HG03520 (cell line): Measurements from ENCODE around the gene SARDH.

ENCODE experiments used
- ATAC-seq: cut with Tn5 transposase; IDR thresholded peaks from one replicate; pipeline ENCODE4 v1.9.1; 2021; ENCODE audit warnings: mild to moderate bottlenecking, moderate library complexity; ENCODE audit not compliant: unreplicated experiment

Gene SARDH

GRCh38 chr9:133653638-133654037 lies 84.5 kb downstream of the SARDH start:
- ATAC-seq, result no peak

- ATAC-seq, result no peak
Observed at GRCh38 chr9:133650026-133650425, 88.1 kb downstream of the SARDH start.

GRCh38 chr9:133649194-133649593 lies 89.0 kb downstream of the SARDH start:
- no peak for ATAC-seq

GRCh38 chr9:133647765-133648469 lies 90.2 kb downstream of the SARDH start:
- no peak for ATAC-seq

- ATAC-seq, result no peak
Observed at GRCh38 chr9:133647148-133647547, 91.0 kb downstream of the SARDH start.

DNA sequence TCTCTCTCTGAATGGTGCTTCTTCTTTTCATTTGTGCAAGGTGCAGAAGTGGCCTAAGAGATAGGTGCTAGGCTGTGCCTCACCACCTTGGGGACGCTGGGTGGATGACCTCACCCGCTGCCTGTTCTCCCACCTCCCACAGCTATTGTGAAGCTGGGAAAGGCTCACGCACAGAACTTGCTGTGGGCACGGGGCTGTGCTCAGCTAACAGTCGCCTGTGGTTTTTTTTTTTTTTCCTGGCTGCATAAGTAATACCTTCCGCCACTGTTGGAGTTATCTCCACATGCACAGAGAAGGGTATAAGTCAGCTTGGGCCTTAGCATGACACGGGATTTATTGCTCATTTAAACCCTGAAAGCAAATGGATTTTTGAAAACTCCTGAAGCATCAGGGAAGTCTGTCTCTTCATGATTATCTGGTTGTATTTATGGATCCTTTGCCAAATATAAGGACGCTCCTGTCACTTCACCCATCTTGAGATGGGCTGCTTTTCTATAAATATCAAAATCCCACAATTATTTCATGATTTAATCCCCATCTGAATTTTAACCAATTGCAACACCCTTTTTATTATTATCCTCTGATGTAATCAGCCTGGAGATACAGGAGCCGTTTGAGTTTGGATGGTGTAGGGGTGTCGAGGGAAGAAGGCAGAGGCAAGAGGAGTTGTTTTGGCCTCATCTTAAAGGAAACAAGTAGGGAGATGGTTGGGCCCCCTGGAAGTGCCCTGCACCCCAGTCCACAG lies 93.0 kb downstream of the SARDH start:
- ATAC-seq, result no peak

DNA sequence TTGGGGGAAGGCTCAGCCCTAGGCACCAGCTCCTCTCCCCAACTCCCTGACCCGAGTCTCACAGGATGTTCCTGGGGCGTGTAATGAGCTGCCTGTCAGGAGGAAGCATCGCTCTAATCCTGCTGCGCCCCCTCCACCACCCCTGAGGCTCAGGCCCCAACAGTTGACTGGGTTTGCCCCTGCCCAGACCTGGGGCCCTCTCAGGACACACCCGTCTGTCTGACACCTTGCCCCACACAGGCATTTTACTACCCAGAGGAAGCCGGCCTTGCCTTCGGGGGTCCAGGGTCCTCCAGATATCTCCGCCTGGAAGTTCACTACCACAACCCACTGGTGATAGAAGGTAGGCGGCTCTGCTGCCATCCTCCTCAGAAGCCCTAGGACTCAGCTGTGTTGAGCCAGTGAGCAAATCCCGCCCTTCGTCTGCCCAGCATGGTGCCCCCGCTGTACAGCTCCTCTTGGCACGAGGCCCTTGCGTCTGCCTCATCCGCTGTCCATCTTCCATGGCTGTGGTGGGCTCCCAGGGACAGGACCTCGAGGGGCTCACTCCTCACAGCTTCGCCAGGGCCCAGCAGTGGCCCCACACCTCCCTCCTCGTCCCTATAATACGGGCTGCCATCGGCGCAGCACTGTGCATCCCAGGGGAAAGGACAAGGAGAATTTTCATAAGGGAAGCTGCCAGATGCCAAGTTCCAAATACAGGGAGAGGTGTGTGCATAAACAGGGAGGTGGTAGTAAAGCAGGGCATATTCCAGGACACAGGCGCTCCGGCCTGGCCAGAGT lies 94.0 kb downstream of the SARDH start:
- no peak for ATAC-seq

DNA sequence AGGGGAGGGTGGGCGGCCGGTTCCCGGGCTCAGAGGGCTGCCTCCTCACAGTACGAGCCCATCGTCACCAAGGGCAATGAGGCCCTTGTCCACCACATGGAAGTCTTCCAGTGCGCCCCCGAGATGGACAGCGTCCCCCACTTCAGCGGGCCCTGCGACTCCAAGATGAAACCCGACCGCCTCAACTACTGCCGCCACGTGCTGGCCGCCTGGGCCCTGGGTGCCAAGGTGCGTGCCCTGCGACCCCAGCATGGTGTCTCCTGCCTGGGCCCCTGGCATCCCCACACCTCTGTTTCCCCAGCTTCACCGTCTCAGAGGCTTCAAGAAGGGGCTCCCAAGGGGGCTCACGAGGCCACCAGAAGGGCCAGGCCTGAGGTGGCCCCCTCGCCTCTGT lies 94.8 kb downstream of the SARDH start:
- ATAC-seq, result no peak

DNA sequence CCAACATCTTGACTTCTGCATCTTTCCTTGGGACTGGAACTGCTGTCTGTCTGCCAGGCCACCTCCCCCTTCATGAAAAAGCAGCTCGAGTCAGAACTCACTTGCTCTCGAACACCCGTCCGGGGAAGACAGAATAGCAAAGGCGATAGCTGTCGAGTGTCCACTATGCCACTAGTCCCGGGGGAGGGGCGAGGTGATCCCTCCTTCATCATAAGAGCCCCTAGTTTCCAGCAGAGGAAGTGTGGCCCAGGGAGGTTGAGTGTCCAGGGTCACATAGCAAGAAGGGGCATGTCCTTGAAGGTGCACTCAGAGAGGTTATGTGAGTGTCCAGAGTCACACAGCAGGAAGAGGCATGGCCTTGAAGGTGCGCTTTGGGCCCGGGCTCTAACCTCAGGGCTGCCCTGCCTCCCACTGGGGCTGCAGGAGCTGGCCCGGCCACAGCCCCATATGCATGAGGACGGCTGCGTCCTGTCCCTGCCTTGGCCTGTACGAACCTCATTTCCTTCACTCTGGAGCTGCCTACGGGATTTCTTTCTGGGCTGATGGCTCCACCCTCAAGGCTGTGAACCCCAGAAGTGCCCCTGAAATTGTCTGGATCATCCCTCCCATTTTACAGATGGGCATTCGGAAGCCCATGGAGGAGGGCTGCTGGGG lies 95.3 kb downstream of the SARDH start:
- no peak for ATAC-seq

DNA sequence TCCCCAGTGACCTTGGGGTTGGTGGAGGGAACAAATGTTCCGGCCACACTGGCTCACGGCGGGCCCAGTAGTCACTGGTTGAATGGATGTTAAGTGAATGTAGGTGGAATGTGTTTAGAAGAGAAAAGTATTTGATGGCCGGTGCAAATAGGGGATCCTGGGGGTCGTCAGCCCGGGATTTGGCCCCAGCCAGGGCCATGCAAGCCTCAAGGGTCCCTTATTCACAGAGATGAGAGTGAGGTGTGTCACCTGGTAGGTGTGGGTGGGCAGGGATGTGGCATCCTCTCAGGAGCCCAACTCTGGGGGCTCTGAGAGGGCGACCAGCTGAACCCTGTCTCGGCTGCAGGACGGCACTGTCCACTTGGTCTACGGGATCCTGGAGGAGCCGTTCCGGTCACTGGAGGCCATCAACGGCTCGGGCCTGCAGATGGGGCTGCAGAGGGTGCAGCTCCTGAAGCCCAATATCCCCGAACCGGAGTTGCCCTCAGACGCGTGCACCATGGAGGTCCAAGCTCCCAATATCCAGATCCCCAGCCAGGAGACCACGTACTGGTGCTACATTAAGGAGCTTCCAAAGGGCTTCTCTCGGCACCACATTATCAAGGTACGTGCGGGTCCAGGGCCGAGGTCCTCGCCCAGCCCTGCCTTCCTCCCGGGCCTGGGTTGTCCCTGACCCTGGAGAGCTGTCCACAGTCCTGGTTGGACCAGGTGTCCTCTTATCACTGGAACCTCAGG lies 96.1 kb downstream of the SARDH start:
- ATAC-seq, result no peak

- ATAC-seq, result no peak
Observed at GRCh38 chr9:133641396-133641655, 96.8 kb downstream of the SARDH start.

- no peak for ATAC-seq
Observed at GRCh38 chr9:133640580-133641395, 97.4 kb downstream of the SARDH start.

- ATAC-seq, result no peak
Observed at GRCh38 chr9:133640160-133640559, 98.0 kb downstream of the SARDH start.

GRCh38 chr9:133639613-133640012 lies 98.5 kb downstream of the SARDH start:
- ATAC-seq, result no peak

- ATAC-seq, result no peak
Observed at GRCh38 chr9:133638711-133639110, 99.4 kb downstream of the SARDH start.

- ATAC-seq, result no peak
Observed at GRCh38 chr9:133638076-133638475, 100.1 kb downstream of the SARDH start.

GRCh38 chr9:133637451-133638055 lies 100.6 kb downstream of the SARDH start:
- no peak for ATAC-seq

- no peak for ATAC-seq
Observed at GRCh38 chr9:133636902-133637301, 101.2 kb downstream of the SARDH start.
